Measurements from ENCODE around the gene CTNND2.

Gene CTNND2

DNA sequence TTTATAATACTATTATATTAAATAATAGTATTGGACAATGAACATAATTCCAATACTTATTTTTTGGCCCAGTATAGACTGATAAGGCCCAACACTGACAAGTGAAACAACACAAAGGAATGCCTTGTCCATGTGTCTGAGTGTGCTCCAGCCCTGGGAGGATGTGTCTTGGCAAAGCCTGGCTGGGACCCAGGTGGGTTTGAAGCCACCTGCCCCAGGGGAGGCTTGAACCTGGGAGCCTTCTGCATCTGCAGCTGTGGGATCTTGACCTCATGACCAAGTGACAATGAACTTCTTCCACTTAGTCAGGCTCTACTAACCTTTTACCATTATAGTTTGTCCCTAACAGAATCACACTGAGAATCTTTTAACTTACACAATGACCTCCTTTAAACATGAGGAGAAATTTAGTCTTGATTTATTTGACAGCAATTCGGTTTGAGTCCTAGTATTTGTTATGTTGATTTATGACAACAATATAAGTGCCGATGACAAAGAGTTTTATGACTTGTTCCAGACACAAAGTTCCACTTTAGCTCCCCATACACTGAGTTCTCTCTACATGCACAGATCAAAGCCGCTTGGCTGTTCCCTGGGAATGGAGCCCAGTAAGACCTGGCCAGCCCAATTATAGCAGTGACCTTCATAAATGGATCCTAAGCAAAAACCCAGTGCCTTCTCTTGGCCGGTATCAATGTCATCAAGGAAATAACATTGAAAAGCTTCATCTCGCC is 294.5 kb downstream of the CTNND2 start:
- Histone ChIP-seq H3K9me3 (replicated peaks; ENCODE audit: insufficient read depth, low read length) (no peaks in the 10 kb centered on the region), H3K9ac (ENCODE audit: low read length) (no peak overlapping the region), H3K4me1 (ENCODE audit: low read length) (no peaks in the 10 kb centered on the region), H3K4me2 (ENCODE audit: low read depth, low read length) (no peak overlapping the region), H3K79me2 (ENCODE audit: low read length) (no peaks in the 10 kb centered on the region), H3K36me3 (replicated peaks; ENCODE audit: insufficient read depth, low read length) (no peaks in the 10 kb centered on the region), H3F3A (ENCODE audit: insufficient read depth, low read length) (no peaks in the 10 kb centered on the region), H3K9me2 (replicated peaks; ENCODE audit: insufficient read depth, low read length) (no peaks in the 10 kb centered on the region), H4K20me1 (ENCODE audit: insufficient read depth, low read length) (no peaks in the 10 kb centered on the region), H3K4me3 (ENCODE audit: low read length) (no peak overlapping the region), H3K27ac (ENCODE audit: low read length) (no peak overlapping the region), H3K27me3 (replicated peaks; ENCODE audit: insufficient read depth, low read length) (no peaks in the 10 kb centered on the region), H2AFZ (ENCODE audit: low read length) (no peak overlapping the region)
- DNase-seq: no peak
- TF ChIP-seq EZH2phosphoT487 (IDR thresholded peaks at IDR 0.05; ENCODE audit: low read length) (no peak), EZH2 (optimal IDR thresholded peaks at IDR 0.05; ENCODE audit: low read depth, low read length) (no peak)
- TF ChIP-seq, protein P1, sequence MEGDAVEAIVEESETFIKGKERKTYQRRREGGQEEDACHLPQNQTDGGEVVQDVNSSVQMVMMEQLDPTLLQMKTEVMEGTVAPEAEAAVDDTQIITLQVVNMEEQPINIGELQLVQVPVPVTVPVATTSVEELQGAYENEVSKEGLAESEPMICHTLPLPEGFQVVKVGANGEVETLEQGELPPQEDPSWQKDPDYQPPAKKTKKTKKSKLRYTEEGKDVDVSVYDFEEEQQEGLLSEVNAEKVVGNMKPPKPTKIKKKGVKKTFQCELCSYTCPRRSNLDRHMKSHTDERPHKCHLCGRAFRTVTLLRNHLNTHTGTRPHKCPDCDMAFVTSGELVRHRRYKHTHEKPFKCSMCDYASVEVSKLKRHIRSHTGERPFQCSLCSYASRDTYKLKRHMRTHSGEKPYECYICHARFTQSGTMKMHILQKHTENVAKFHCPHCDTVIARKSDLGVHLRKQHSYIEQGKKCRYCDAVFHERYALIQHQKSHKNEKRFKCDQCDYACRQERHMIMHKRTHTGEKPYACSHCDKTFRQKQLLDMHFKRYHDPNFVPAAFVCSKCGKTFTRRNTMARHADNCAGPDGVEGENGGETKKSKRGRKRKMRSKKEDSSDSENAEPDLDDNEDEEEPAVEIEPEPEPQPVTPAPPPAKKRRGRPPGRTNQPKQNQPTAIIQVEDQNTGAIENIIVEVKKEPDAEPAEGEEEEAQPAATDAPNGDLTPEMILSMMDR (IDR thresholded peaks at IDR 0.05; ENCODE audit: low read length): no peak

DNA sequence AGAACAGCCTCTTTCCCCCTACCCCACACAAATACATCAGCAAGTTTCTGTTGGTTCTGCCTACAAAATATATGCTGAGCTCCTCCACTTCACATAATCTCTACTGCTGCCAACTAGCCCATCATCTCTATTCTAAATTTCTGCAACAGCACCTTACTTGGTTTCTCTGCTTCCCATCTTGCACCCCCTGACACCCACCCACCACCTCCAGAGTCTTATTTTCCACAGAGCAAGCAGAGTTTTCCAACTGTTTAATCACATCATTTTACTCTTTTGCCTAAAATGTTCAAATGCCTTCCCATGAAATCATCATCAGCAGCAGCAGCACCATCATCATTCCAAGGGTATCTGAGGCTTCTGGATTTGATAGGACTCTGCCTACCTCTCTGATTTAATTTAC is 295.7 kb downstream of the CTNND2 start:
- H3K36me3 ChIP-seq (replicated peaks; ENCODE audit: insufficient read depth, low read length): no peaks in the 10 kb centered on the region
- H3K4me1 ChIP-seq (ENCODE audit: low read length): no peaks in the 10 kb centered on the region
- no peak overlapping the region for H3K27ac ChIP-seq (ENCODE audit: low read length)
- H2AFZ ChIP-seq (ENCODE audit: low read length): no peak overlapping the region
- DNase-seq: no peak
- H3K4me3 ChIP-seq (ENCODE audit: low read length): no peak overlapping the region
- H3F3A ChIP-seq (ENCODE audit: insufficient read depth, low read length): no peaks in the 10 kb centered on the region
- H3K4me2 ChIP-seq (ENCODE audit: low read depth, low read length): no peak overlapping the region
- H3K9ac ChIP-seq (ENCODE audit: low read length): no peak overlapping the region
- no peaks in the 10 kb centered on the region for H4K20me1 ChIP-seq (ENCODE audit: insufficient read depth, low read length)
- H3K79me2 ChIP-seq (ENCODE audit: low read length): no peaks in the 10 kb centered on the region
- H3K27me3 ChIP-seq (replicated peaks; ENCODE audit: insufficient read depth, low read length): no peaks in the 10 kb centered on the region
- TF ChIP-seq, protein P1 (IDR thresholded peaks at IDR 0.05; ENCODE audit: low read length): no peak
- TF ChIP-seq EZH2 (optimal IDR thresholded peaks at IDR 0.05; ENCODE audit: low read depth, low read length): no peak
- no peak for TF ChIP-seq EZH2phosphoT487 (IDR thresholded peaks at IDR 0.05; ENCODE audit: low read length)
- H3K9me3 ChIP-seq (replicated peaks; ENCODE audit: insufficient read depth, low read length): no peaks in the 10 kb centered on the region
- H3K9me2 ChIP-seq (replicated peaks; ENCODE audit: insufficient read depth, low read length): no peaks in the 10 kb centered on the region

DNA sequence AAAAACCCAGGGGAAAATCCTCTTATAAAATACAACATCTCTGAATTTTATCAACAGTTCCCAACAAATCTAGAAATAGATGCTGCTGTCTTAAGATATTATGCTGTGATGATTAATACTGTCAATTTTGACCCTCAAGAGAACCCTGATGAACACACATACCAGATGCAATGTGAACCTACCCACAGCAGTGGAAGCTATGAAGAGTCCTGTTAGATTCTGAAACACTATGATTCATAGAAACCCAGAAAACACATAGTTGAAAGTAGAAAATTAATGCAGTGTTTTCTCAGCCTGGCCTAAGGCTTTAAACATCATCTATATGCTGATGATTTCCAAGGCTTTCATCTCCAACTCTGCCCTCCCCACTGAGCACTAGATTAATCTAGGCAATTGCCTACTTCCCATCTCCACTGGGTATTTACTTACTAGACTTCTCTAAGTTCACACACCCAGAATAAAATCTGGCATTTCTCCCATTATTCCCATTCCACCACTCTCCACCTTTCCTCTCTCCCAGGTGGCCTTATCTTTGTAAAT is 296.2 kb downstream of the CTNND2 start:
- no peaks in the 10 kb centered on the region for H3K79me2 ChIP-seq (ENCODE audit: low read length)
- no peaks in the 10 kb centered on the region for H3K4me1 ChIP-seq (ENCODE audit: low read length)
- H3K9ac ChIP-seq (ENCODE audit: low read length): no peak overlapping the region
- no peaks in the 10 kb centered on the region for H3K9me2 ChIP-seq (replicated peaks; ENCODE audit: insufficient read depth, low read length)
- DNase-seq: no peak
- no peaks in the 10 kb centered on the region for H3K36me3 ChIP-seq (replicated peaks; ENCODE audit: insufficient read depth, low read length)
- no peak overlapping the region for H3K4me3 ChIP-seq (ENCODE audit: low read length)
- H2AFZ ChIP-seq (ENCODE audit: low read length): no peak overlapping the region
- no peaks in the 10 kb centered on the region for H3K27me3 ChIP-seq (replicated peaks; ENCODE audit: insufficient read depth, low read length)
- no peak overlapping the region for H3K4me2 ChIP-seq (ENCODE audit: low read depth, low read length)
- no peak overlapping the region for H3K27ac ChIP-seq (ENCODE audit: low read length)
- H3K9me3 ChIP-seq (replicated peaks; ENCODE audit: insufficient read depth, low read length): no peaks in the 10 kb centered on the region
- no peak for TF ChIP-seq EZH2 (optimal IDR thresholded peaks at IDR 0.05; ENCODE audit: low read depth, low read length)
- TF ChIP-seq EZH2phosphoT487 (IDR thresholded peaks at IDR 0.05; ENCODE audit: low read length): no peak
- TF ChIP-seq, protein P1 (IDR thresholded peaks at IDR 0.05; ENCODE audit: low read length): no peak
- H4K20me1 ChIP-seq (ENCODE audit: insufficient read depth, low read length): no peaks in the 10 kb centered on the region
- H3F3A ChIP-seq (ENCODE audit: insufficient read depth, low read length): no peaks in the 10 kb centered on the region
